ENCODE data around the gene CERS6. TPM values are rescaled to one million over a fixed set of nuclear protein-coding genes. Genes with fewer than 3 reads are reported as not detected.

The CERS6 gene
- total RNA-seq, 1 donor from 2014 or later: 17.7 TPM

DNA sequence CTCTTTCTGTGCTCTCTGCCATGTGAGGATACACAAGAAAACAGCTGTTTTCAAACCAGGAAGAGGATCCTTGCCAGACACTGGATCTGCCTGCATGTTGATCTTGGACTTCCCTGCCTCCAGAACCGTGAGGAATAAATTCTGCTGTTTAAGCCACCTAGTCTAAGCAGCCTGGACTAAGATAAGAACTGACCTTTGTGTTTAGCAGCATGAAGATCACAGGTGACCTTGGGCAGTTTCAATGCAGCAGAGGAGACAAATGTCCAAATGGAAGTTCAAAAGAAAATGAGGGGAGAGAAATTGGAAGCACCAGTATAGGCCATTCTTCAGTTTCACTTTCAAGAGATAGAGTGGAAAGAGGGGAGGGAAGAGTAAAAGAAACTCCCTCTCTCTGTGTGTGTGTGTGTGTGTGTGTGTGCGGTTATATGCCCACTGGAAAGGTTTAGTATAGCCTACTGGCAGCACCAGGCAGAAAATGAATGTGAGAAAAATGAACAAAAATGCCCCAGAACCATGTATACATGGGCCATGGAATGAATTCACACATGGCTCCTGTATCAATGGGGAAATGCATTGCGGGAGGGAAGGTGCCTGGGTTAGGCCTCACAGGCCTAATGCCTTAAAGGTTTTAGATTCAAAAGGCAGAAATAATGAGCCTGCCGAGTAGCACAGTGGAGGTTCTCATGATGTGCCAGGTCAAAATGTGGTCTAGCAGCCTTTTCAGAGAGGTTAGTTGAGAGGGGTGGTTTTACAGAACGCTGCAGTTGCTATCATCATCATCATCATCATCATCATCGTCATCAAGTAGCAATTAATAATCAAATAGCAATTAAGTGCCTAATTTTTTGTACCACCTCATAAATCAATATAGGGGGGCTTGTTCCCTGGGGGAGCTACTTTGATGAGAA lies 1.1 kb upstream of the CERS6 start:
- no peak for DNase-seq (ENCODE audit: low read depth)
- TF ChIP-seq, protein P1, sequence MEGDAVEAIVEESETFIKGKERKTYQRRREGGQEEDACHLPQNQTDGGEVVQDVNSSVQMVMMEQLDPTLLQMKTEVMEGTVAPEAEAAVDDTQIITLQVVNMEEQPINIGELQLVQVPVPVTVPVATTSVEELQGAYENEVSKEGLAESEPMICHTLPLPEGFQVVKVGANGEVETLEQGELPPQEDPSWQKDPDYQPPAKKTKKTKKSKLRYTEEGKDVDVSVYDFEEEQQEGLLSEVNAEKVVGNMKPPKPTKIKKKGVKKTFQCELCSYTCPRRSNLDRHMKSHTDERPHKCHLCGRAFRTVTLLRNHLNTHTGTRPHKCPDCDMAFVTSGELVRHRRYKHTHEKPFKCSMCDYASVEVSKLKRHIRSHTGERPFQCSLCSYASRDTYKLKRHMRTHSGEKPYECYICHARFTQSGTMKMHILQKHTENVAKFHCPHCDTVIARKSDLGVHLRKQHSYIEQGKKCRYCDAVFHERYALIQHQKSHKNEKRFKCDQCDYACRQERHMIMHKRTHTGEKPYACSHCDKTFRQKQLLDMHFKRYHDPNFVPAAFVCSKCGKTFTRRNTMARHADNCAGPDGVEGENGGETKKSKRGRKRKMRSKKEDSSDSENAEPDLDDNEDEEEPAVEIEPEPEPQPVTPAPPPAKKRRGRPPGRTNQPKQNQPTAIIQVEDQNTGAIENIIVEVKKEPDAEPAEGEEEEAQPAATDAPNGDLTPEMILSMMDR (IDR thresholded peaks at IDR 0.05; ENCODE audit: insufficient read depth, low read length, poor library complexity, severe bottlenecking): no peak
- H3K4me3 ChIP-seq (ENCODE audit: low read depth, low read length): peak overlapping the region; percentile 65
- H3K36me3 ChIP-seq (ENCODE audit: control insufficient read depth, insufficient read depth, low read length): no peaks in the 10 kb centered on the region
- no peaks in the 10 kb centered on the region for H3K27me3 ChIP-seq (ENCODE audit: control insufficient read depth, insufficient read depth, low read length)

DNA sequence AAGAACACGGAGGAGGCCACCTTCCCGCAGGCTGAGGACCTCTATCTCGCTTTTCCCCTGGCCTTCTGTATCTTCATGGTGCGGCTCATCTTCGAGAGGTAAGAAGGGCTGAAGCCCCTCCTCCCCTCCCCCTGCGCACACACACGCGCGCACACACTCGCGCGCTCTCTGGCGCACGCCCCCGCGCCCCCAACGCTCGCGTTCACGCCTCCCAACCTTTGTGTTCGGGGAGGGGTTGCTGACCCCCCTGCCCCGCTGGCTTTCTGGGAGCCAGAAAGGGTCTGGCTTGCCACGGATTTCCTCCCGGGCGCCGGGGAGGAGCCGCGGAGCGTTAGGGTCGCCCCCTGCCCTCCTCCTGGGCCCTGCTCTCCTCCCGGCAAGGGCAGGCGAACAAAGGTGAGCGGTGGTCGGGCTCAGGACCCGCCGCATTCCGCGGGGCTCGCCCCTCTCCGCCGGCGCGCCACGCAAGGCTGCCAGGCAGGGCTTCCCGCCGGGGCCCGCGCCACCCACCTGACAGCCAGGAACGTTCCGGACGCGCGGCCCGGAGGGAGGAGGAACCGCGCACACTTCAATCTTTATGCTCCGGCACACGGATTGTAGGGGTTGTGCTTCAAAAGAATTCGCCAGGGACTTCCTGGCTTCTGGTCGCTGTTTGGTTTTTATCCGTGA lies 583 bp downstream of the CERS6 start:
- DNase-seq (ENCODE audit: low read depth): no peak

DNA sequence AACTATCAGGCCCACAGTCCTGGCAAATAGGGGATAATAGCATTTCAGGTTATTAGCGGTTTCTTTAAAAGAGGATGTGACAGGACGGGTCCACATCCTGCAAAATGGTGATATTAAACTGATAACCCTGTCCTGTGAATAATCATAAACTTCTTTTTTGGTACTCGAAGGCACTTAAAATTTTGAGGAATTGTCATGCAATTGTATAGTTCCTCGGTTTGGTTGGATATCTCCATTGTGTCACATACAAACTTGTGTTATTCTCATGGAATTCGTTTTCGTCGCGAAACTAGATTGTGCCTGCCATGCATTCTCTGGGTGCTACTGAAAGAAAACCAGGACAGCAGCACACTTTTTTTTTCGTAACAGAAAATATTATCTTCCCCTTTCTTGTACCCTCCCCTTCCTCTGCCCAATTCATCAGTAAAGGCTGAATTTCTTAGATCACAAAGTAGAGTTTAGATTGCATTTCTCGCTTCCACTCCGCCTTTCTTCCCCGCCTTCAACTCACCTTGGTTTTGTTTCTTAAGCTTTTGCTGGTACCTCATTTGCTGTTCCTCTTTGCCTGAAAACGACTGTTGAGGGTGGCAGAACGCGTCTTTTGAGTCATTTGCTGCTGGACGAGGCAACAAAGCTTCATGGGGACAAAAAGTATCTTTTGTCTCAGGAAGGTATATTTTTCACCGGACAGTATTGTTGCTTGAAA lies 1.3 kb downstream of the CERS6 start:
- DNase-seq (ENCODE audit: low read depth): no peak
- Histone ChIP-seq H3K36me3 (ENCODE audit: control insufficient read depth, insufficient read depth, low read length) (no peaks in the 10 kb centered on the region), H3K27me3 (ENCODE audit: control insufficient read depth, insufficient read depth, low read length) (no peaks in the 10 kb centered on the region), H3K4me3 (ENCODE audit: low read depth, low read length) (peak overlapping the region; percentile 52)
- TF ChIP-seq, protein P1 (IDR thresholded peaks at IDR 0.05; ENCODE audit: insufficient read depth, low read length, poor library complexity, severe bottlenecking): no peak

More for the DNA sequence above, 583 bp downstream of the CERS6 start:
- no peaks in the 10 kb centered on the region for H3K36me3 ChIP-seq (ENCODE audit: control insufficient read depth, insufficient read depth, low read length)
- H3K27me3 ChIP-seq (ENCODE audit: control insufficient read depth, insufficient read depth, low read length): no peaks in the 10 kb centered on the region
- H3K4me3 ChIP-seq (ENCODE audit: low read depth, low read length): peak overlapping the region; percentile 52
- TF ChIP-seq, protein P1 (IDR thresholded peaks at IDR 0.05; ENCODE audit: insufficient read depth, low read length, poor library complexity, severe bottlenecking): no peak

DNA sequence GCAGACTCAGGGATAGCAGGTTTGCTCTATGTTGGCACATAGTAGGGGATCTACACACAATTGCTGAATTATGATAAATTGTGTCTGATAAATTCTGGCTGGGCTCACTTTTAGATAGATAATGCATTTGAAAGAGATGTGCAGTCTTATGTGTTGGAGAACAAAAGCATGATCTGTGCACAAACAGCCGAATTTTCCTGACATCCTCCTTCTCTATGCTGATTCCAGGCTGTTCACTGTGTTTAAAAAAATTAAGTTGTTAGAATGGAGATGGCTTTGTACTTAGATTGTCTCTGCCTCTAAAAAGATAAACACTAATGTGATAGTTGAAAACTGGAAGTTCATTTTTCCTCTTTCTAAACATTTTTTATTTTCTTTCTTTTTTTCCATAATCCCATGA lies 2.1 kb downstream of the CERS6 start:
- H3K36me3 ChIP-seq (ENCODE audit: control insufficient read depth, insufficient read depth, low read length): no peaks in the 10 kb centered on the region
- DNase-seq (ENCODE audit: low read depth): no peak
- H3K27me3 ChIP-seq (ENCODE audit: control insufficient read depth, insufficient read depth, low read length): no peaks in the 10 kb centered on the region
- no peak overlapping the region for H3K4me3 ChIP-seq (ENCODE audit: low read depth, low read length)
- TF ChIP-seq, protein P1 (IDR thresholded peaks at IDR 0.05; ENCODE audit: insufficient read depth, low read length, poor library complexity, severe bottlenecking): no peak

DNA sequence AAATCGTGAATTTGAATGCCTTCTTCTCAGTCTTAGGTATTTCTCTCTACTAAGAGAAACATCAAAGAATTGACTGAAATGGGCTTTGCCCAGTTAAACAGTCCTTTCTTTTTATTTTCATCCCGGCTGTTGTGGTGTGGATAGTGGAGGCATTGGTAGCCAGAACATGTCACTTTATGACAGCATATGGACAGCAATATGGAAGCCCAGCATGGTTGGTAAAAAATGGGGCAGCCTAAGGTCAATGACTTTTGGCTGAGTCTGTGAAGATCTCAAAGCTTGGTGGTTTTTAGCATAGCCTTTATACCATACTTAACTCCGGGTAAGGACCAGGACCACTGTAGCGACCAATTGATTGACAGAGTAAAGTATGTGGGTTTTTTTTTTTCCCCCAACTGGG lies 3.2 kb downstream of the CERS6 start:
- TF ChIP-seq, protein P1 (IDR thresholded peaks at IDR 0.05; ENCODE audit: insufficient read depth, low read length, poor library complexity, severe bottlenecking): no peak
- Histone ChIP-seq H3K27me3 (ENCODE audit: control insufficient read depth, insufficient read depth, low read length) (no peaks in the 10 kb centered on the region), H3K36me3 (ENCODE audit: control insufficient read depth, insufficient read depth, low read length) (no peaks in the 10 kb centered on the region), H3K4me3 (ENCODE audit: low read depth, low read length) (no peak overlapping the region)
- no peak for DNase-seq (ENCODE audit: low read depth)
